ENCODE measurements around the gene DOCK9.

Gene DOCK9

GRCh38 chr13:98787173-98787572 is 190.7 kb downstream of the DOCK9 start:
- DNase-seq: no peak

- no peak for DNase-seq
Measured at GRCh38 chr13:98786023-98786422, 191.8 kb downstream of the DOCK9 start.

GRCh38 chr13:98785405-98785804 is 192.5 kb downstream of the DOCK9 start:
- no peak for DNase-seq

GRCh38 chr13:98784666-98785065 is 193.2 kb downstream of the DOCK9 start:
- no peak for DNase-seq

- DNase-seq: no peak
Measured at GRCh38 chr13:98783856-98784478, 193.9 kb downstream of the DOCK9 start.

GRCh38 chr13:98782654-98783053 is 195.2 kb downstream of the DOCK9 start:
- DNase-seq: no peak

- no peak for DNase-seq
Measured at GRCh38 chr13:98781905-98782304, 196.0 kb downstream of the DOCK9 start.

- DNase-seq: no peak
Measured at GRCh38 chr13:98781470-98781869, 196.4 kb downstream of the DOCK9 start.

- DNase-seq: no peak
Measured at GRCh38 chr13:98781045-98781444, 196.8 kb downstream of the DOCK9 start.

GRCh38 chr13:98780451-98780850 is 197.4 kb downstream of the DOCK9 start:
- DNase-seq: no peak

- DNase-seq: no peak
Measured at GRCh38 chr13:98779695-98780094, 198.2 kb downstream of the DOCK9 start.

GRCh38 chr13:98778749-98779148 is 199.1 kb downstream of the DOCK9 start:
- DNase-seq: no peak

GRCh38 chr13:98776644-98777043 is 201.2 kb downstream of the DOCK9 start:
- no peak for DNase-seq

GRCh38 chr13:98775844-98776598 is 201.8 kb downstream of the DOCK9 start:
- DNase-seq: no peak

GRCh38 chr13:98775386-98775785 is 202.5 kb downstream of the DOCK9 start:
- no peak for DNase-seq

GRCh38 chr13:98774776-98775175 is 203.1 kb downstream of the DOCK9 start:
- no peak for DNase-seq

- DNase-seq: no peak
Measured at GRCh38 chr13:98773921-98774320, 203.9 kb downstream of the DOCK9 start.

GRCh38 chr13:98772794-98773452 is 204.9 kb downstream of the DOCK9 start:
- DNase-seq: no peak

- no peak for DNase-seq
Measured at GRCh38 chr13:98771838-98772611, 205.8 kb downstream of the DOCK9 start.

GRCh38 chr13:98769736-98770135 is 208.1 kb downstream of the DOCK9 start:
- DNase-seq: no peak

GRCh38 chr13:98768522-98768921 is 209.3 kb downstream of the DOCK9 start:
- no peak for DNase-seq

GRCh38 chr13:98766697-98767096 is 211.2 kb downstream of the DOCK9 start:
- no peak for DNase-seq

- DNase-seq: no peak
Measured at GRCh38 chr13:98765996-98766519, 211.8 kb downstream of the DOCK9 start.
